GM12878 (cell line): ENCODE data around the gene PHLPP1.

Source experiments
- KDM1A ChIP-seq: fragments of 200-600 bp; sonication (generic); IDR thresholded peaks from 2 replicates; pipeline ENCODE4 v1.6.1; 2016; ENCODE audit warnings: borderline replicate concordance
- MYC ChIP-seq: IDR thresholded peaks from 2 replicates; pipeline ENCODE4 v1.6.1; 2011; ENCODE audit warnings: mild to moderate bottlenecking, low read length, moderate library complexity, inconsistent platforms; ENCODE audit not compliant: insufficient read depth, insufficient replicate concordance, insufficient read length, severe bottlenecking
- SIX5 ChIP-seq: IDR thresholded peaks from 2 replicates; pipeline ENCODE4 v1.6.1; 2011; ENCODE audit warnings: mild to moderate bottlenecking, low read depth, low read length, moderate library complexity; ENCODE audit not compliant: severe bottlenecking

DNA sequence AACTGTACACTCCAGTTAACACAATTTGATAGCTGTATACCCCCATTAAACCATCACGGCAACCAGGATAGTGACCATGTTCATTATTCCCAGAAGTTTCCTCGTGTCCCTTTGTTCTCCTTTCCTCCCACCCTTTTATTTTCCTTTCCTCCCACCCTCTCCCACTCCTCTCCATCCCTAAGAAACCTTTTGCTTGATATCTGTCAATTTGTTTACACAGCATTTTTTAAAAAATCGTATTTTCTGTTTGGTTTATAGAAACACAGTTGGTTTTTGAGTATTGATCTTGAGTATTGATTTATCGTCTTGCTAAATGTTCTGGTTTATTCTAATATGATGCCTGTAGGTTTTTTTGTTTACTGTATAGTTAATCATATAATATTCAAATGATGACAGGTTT lies 119.4 kb downstream of the PHLPP1 start:
- no peak for TF ChIP-seq SIX5
- no peak for TF ChIP-seq KDM1A
- no peak for TF ChIP-seq MYC
